Gastrocnemius medialis (tissue), 4 donors: ENCODE measurements around the gene HSBP1L1. TPM values are rescaled to one million over a fixed set of nuclear protein-coding genes. Genes with fewer than 3 reads are reported as not detected.
A peak's percentile ranks its signal among the peaks of the same experiment; 100 is the strongest.

ENCODE experiments used
- ATAC-seq, 2 donors: fragments of 150-250 bp; one replicate each; pipeline ENCODE4 v1.9.1; 2016
- DNase-seq, 2 donors: peaks; one replicate each; pipeline ENCODE4 v3.0.0-alpha.2; 2019
- H3K27ac ChIP-seq, 4 donors: fragments of 200-600 bp; sonication (generic); 1 replicate in 1 of 4; 2 replicates in 3 of 4; pipeline ENCODE4 v1.5.1; 2016 to 2018; ENCODE audit warnings: mild to moderate bottlenecking in 2 of 4, moderate library complexity in 1 of 4
- H3K27me3 ChIP-seq, 3 donors: fragments of 200-600 bp; sonication (generic) in 2 of 3; 1 replicate in 1 of 3; 2 replicates in 2 of 3; pipeline versions ENCODE4 v1.5.1 to v1.6.0; 2016 to 2019; ENCODE audit warnings: mild to moderate bottlenecking in 1 of 3, moderate library complexity in 1 of 3
- H3K36me3 ChIP-seq, 2 donors: fragments of 200-600 bp; sonication (generic) in 1 of 2; one replicate each; pipeline ENCODE4 v1.5.1; 2017 to 2018
- H3K4me1 ChIP-seq, 2 donors: fragments of 200-600 bp; sonication (generic) in 1 of 2; one replicate each; pipeline ENCODE4 v1.5.1; 2016 to 2017; ENCODE audit warnings: mild to moderate bottlenecking in 2 of 2
- H3K4me3 ChIP-seq, 4 donors: fragments of 200-600 bp; sonication (generic) in 3 of 4; 1 replicate in 1 of 4; 2 replicates in 3 of 4; pipeline ENCODE4 v1.5.1; 2016 to 2019; ENCODE audit warnings: mild to moderate bottlenecking in 2 of 4
- H3K9me3 ChIP-seq, 3 donors: fragments of 200-600 bp; sonication (generic) in 2 of 3; 1 replicate in 1 of 3; 2 replicates in 2 of 3; pipeline ENCODE4 v1.5.1; 2016 to 2019
- POLR2A ChIP-seq, 2 donors: fragments of 450-650 bp; IDR thresholded peaks; one replicate each; pipeline ENCODE4 v1.6.1; 2017; ENCODE audit warnings: antibody characterized with exemption in 2 of 2, mild to moderate bottlenecking in 2 of 2, moderate library complexity in 2 of 2
- in situ Hi-C, 4 donors: fragments of 200-750 bp; cut with MboI; loops; one replicate each; pipeline versions ENCODE4 v1.15.0 to v1.8.0; 2017; ENCODE audit warnings: low sequenced_read_pairs in 4 of 4
- intact Hi-C: fragments of 100-400 bp; cut with DNase I; formaldehyde crosslinking; loops from one replicate; pipeline ENCODE4 v1.15.1; 2023; ENCODE audit warnings: low total_unique reads
- total RNA-seq, 4 donors: library from RNA; depleted of rRNA; stranded (reverse); fragments of >200 nt; gene quantifications; one replicate each; pipeline versions ENCODE4 v1.1.0 to v1.2.3, GENCODE V29; 2016
- TF ChIP-seq, protein P1 (sequence below), 5 experiments: fragments of 450-650 bp in 3 of 5; fragments of 200-600 bp in 2 of 5; sonication (generic) in 2 of 5; IDR thresholded peaks in 4 of 5; conservative IDR thresholded peaks in 1 of 5; 1 replicate in 4 of 5; 2 replicates in 1 of 5; pipeline ENCODE4 v1.5.1; 2016 to 2019; ENCODE audit warnings: antibody characterized with exemption in 5 of 5, mild to moderate bottlenecking in 3 of 5, moderate library complexity in 3 of 5

Gene HSBP1L1
- total RNA-seq, 4 donors from 2014 or later: 0.94 to 13.4 (median 6.9) TPM

DNA sequence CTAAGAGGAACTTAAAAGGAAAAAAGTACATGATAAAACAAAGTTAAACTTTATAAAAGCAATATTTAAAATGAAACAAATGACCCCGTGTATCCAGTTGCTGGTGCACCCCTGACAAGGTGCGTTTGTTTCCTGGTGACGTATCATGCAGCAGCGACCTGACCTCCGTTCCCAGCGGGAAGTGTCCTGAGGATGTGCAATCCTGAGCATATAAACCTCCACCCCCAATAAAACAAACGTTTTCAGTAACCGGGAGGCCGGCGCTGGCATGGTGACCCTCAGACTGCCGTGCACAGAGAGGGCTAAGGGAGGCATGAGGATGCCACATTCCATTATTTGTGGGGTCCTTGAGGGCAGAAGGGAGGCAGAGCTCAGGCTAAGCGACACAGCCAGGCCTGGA lies 27.8 kb upstream of the HSBP1L1 start:
- in situ Hi-C loops (no loop called here), intact Hi-C loops (no loop called here)
- no peaks in the 10 kb centered on the region for H3K9me3 ChIP-seq
- DNase-seq (peak in 1 of 2 donors; percentile 2), ATAC-seq (no peak)
- no peak overlapping the region for H3K4me3 ChIP-seq
- peaks cover 17 to 44% of the 10 kb centered on the region in 2 donors for H3K4me1 ChIP-seq
- TF ChIP-seq, protein P1, sequence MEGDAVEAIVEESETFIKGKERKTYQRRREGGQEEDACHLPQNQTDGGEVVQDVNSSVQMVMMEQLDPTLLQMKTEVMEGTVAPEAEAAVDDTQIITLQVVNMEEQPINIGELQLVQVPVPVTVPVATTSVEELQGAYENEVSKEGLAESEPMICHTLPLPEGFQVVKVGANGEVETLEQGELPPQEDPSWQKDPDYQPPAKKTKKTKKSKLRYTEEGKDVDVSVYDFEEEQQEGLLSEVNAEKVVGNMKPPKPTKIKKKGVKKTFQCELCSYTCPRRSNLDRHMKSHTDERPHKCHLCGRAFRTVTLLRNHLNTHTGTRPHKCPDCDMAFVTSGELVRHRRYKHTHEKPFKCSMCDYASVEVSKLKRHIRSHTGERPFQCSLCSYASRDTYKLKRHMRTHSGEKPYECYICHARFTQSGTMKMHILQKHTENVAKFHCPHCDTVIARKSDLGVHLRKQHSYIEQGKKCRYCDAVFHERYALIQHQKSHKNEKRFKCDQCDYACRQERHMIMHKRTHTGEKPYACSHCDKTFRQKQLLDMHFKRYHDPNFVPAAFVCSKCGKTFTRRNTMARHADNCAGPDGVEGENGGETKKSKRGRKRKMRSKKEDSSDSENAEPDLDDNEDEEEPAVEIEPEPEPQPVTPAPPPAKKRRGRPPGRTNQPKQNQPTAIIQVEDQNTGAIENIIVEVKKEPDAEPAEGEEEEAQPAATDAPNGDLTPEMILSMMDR (IDR thresholded peaks at IDR 0.05 in 4 of 5, conservative IDR thresholded peaks at IDR 0.05 in 1 of 5): no peak
- TF ChIP-seq POLR2A (IDR thresholded peaks at IDR 0.05): no peak
- H3K27me3 ChIP-seq: no peaks in the 10 kb centered on the region
- peaks cover 0 to 18% of the 10 kb centered on the region in 2 donors for H3K36me3 ChIP-seq
- no peak overlapping the region for H3K27ac ChIP-seq

DNA sequence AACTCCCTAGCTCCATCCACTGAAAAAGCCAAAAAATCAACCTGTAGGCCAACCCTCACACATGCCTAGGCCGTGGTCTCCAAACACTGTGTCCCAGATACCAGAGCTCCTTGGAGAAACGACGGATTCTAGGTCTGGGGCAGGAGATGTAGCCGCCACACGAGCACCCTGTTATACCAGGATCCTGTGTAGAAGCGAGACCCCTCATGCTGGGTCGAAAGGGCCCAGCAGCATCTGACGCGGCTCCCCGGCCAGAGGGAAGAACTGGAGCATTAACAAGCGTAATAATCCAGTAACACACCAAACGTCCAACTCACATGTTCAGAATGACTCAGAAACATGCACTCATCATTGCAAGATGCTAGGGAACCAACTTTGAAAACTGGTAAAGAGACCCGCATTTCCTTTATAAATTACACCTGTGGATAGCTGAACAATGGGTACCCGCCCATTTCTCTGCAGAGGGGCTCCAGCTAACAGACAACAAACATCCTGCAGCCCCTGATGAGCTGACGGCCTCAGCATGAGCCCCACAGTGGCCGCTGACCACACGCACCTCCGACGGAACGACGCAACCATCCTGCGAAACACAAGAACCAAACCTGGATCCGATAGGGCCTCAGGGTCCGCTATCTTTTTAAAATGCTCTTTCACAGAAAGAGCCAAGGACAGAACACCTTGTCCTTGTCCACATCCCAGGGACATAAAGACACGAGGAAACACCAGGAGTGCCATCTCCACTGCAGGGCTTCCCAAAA lies 27.2 kb upstream of the HSBP1L1 start:
- peak in 1 of 2 donors; percentile 3 for DNase-seq
- H3K4me1 ChIP-seq: peaks cover 21 to 50% of the 10 kb centered on the region in 2 donors
- H3K36me3 ChIP-seq: peaks cover 0 to 25% of the 10 kb centered on the region in 2 donors
- H3K27me3 ChIP-seq: no peaks in the 10 kb centered on the region
- ATAC-seq: no peak
- H3K9me3 ChIP-seq: no peaks in the 10 kb centered on the region
- no peak for TF ChIP-seq POLR2A (IDR thresholded peaks at IDR 0.05)
- TF ChIP-seq, protein P1 (IDR thresholded peaks at IDR 0.05 in 4 of 5, conservative IDR thresholded peaks at IDR 0.05 in 1 of 5): no peak
- in situ Hi-C loops: no loop called here
- H3K27ac ChIP-seq: peak overlapping the region in 2 of 4 donors; percentile 13 to 14
- intact Hi-C loops: no loop called here
- H3K4me3 ChIP-seq: no peak overlapping the region

DNA sequence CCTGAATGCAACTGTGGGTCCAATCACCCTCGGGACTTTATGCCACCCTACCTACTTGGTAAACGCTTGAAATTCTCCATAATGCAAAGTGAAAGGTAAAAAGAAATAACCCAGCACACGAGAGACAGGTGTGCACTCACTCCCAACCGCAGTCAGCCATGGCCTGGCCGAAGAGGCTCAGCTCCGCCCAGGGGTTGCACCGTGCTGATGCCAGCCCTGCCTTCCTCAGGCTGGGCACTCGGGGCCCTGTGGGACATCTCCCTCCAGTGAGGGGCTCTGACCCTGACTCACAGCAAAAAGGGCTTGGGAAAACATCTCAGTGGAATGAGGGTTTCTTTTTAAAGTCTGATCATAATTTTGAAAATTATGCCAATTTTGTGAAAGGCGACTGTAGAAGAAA lies 26.2 kb upstream of the HSBP1L1 start:
- peak overlapping the region in 3 of 4 donors; percentile 35 to 88 (median 70) for H3K27ac ChIP-seq
- ATAC-seq (no peak), DNase-seq (peak in 1 of 2 donors; percentile 4)
- H3K36me3 ChIP-seq: peaks cover 0 to 34% of the 10 kb centered on the region in 2 donors
- TF ChIP-seq, protein P1 (IDR thresholded peaks at IDR 0.05 in 4 of 5, conservative IDR thresholded peaks at IDR 0.05 in 1 of 5): no peak
- no peak for TF ChIP-seq POLR2A (IDR thresholded peaks at IDR 0.05)
- no peaks in the 10 kb centered on the region for H3K27me3 ChIP-seq
- H3K9me3 ChIP-seq: no peaks in the 10 kb centered on the region
- H3K4me1 ChIP-seq: peaks cover 22 to 59% of the 10 kb centered on the region in 2 donors
- intact Hi-C loops: no loop called here
- no peak overlapping the region for H3K4me3 ChIP-seq
- in situ Hi-C loops: no loop called here

DNA sequence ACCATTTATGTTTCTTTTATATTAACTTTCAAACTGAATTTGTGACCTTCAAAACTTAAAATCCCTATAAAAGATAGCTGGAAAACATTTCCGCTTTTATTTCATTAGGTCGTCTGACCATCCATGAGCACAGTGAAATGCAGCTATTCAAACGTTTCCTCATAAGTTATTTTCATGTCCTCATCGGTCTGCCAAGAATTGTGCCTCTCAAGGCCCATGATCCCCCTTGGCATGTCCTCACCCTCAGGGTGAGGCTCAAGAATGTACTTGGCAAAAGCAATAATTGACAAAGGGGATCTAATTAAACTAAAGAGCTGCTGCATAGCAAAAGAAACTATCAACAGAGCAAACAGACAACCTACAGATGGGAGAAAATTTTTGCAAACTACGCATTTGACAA lies 25.3 kb upstream of the HSBP1L1 start:
- in situ Hi-C loops: no loop called here
- ATAC-seq: peak in 1 of 2 donors; percentile 36

More for the DNA sequence above, 25.3 kb upstream of the HSBP1L1 start:
- intact Hi-C loops: no loop called here
- peak overlapping the region in 3 of 4 donors; percentile 35 to 88 (median 70) for H3K27ac ChIP-seq
- no peak for TF ChIP-seq POLR2A (IDR thresholded peaks at IDR 0.05)
- TF ChIP-seq, protein P1 (IDR thresholded peaks at IDR 0.05 in 4 of 5, conservative IDR thresholded peaks at IDR 0.05 in 1 of 5): no peak
- DNase-seq: peak in 1 of 2 donors; percentile 15
- H3K4me3 ChIP-seq: no peak overlapping the region
- H3K4me1 ChIP-seq: peaks cover 25 to 58% of the 10 kb centered on the region in 2 donors
- no peaks in the 10 kb centered on the region for H3K27me3 ChIP-seq
- no peaks in the 10 kb centered on the region for H3K9me3 ChIP-seq
- peaks cover 0 to 28% of the 10 kb centered on the region in 2 donors for H3K36me3 ChIP-seq
